ENCODE data around the gene SCYL1.

Gene SCYL1

DNA sequence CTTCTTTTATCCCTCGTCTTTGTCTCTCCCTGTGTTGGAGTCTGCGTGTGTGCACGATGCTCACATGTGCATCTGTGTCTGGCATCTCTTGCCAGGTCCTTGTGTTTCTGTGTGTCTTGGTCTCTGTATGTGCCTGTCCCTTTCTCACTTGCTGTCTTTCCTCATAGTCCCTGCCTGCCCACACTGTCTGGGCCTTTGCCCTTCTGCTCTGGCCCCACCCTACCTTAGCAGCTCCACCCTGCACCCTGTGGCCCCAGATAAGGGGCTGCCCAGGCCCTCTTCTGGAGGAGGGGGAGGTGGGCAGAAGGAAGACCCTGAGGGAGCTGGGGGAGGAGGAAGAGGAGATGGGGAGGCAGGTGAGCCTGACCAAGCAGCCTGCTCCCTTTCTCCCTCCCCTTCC, 53.8 kb downstream of the SCYL1 start:
- no peak overlapping the region for H3K27ac ChIP-seq
- no peak for DNase-seq (ENCODE audit: low read depth, low spot score)

DNA sequence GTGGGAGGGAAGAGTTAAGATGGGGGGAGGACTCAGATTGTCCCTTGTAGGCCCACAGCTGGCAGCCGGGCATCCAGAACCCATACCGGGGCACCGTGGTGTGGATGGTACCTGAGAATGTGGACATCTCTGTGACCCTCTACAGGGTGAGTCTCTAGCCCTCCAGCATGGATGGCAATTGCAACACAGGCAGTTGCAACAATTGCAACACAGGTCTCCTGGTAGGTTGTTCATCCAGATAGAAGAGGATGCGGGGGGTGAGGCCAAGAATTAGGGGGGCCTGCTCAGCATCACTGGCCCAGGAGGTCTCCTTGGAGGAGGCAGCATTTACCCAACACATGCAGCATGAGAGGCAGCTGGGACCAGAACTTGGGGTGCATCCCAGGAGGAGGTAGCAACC, 54.4 kb downstream of the SCYL1 start:
- no peak overlapping the region for H3K27ac ChIP-seq
- no peak for DNase-seq (ENCODE audit: low read depth, low spot score)

DNA sequence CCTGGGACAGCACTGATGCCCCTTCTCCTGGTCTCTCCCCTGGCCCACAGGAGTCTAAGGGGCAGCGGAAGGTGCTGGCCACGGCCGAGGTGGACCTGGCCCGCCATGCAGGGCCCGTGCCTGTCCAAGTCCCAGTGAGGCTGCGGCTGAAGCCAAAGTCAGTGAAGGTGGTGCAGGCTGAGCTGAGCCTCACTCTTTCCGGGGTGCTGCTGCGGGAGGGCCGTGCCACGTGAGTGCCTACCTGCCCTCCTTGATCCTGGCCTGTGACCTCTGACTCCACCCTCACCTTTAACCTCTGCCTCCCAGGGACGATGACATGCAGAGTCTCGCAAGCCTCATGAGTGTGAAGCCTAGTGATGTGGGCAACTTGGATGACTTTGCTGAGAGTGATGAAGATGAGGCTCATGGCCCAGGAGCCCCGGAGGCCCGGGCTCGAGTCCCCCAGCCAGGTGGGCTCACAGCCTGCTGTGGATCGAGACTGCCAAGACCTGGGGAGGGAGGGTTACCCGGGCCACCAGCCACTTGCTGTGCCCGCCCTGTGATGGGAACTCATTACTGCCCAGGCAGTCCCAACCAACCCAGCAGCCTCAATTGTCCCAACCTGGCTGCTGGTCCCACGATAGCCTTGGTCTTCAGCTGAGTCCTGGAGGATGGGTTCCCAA, 55.3 kb downstream of the SCYL1 start:
- H3K27ac ChIP-seq: no peak overlapping the region
- DNase-seq (ENCODE audit: low read depth, low spot score): no peak

- no peak overlapping the region for H3K27ac ChIP-seq
- no peak for DNase-seq (ENCODE audit: low read depth, low spot score)
Measured at GRCh38 chr11:65580756-65581155, 55.9 kb downstream of the SCYL1 start.

- DNase-seq (ENCODE audit: low read depth, low spot score): no peak
- no peak overlapping the region for H3K27ac ChIP-seq
Measured at GRCh38 chr11:65581928-65582327, 57.0 kb downstream of the SCYL1 start.

- DNase-seq (ENCODE audit: low read depth, low spot score): no peak
- H3K27ac ChIP-seq: no peak overlapping the region
Measured at GRCh38 chr11:65583589-65583988, 58.7 kb downstream of the SCYL1 start.

- DNase-seq (ENCODE audit: low read depth, low spot score): no peak
- no peak overlapping the region for H3K27ac ChIP-seq
Measured at GRCh38 chr11:65584106-65584505, 59.2 kb downstream of the SCYL1 start.

DNA sequence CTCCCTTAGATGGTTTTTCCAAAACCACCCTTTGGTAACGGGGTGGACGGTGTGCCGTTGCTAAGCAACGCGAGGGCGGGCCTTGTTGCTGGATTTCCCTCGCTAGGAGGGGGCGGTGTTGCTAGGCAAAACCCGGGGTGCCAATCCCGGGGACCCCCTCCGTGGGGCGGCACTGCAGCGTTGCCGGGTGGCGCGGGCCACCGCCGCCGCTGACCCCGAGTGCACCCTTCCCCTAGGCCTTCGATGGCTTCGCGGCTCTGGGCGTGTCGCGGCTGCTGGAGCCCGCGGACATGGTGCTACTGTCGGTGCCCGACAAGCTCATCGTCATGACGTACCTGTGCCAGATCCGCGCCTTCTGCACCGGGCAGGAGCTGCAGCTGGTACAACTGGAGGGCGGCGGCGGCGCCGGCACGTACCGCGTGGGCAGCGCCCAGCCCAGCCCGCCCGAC, 59.9 kb downstream of the SCYL1 start:
- H3K27ac ChIP-seq: no peak overlapping the region
- no peak for DNase-seq (ENCODE audit: low read depth, low spot score)

- H3K27ac ChIP-seq: no peak overlapping the region
- no peak for DNase-seq (ENCODE audit: low read depth, low spot score)
Measured at GRCh38 chr11:65585396-65586246, 60.7 kb downstream of the SCYL1 start.

- no peak overlapping the region for H3K27ac ChIP-seq
- DNase-seq (ENCODE audit: low read depth, low spot score): no peak
Measured at GRCh38 chr11:65586247-65586630, 61.4 kb downstream of the SCYL1 start.

GRCh38 chr11:65586676-65587075, 61.8 kb downstream of the SCYL1 start:
- no peak overlapping the region for H3K27ac ChIP-seq
- DNase-seq (ENCODE audit: low read depth, low spot score): no peak

Measured in epithelial cell of prostate (primary cell).